SH-SY5Y (cell line): ENCODE data around the gene FNDC5.

Experiments used
- GATA2 ChIP-seq: IDR thresholded peaks from 2 replicates; pipeline ENCODE4 v1.6.1; 2011; ENCODE audit warnings: mild to moderate bottlenecking, low read depth, low read length
- GATA3 ChIP-seq: IDR thresholded peaks from 2 replicates; pipeline ENCODE4 v1.6.1; 2011; ENCODE audit warnings: low read depth, mild to moderate bottlenecking, low read length, moderate library complexity

GRCh38 chr1:32883338-32884031 is 12.8 kb upstream of the FNDC5 start:
- no peak for TF ChIP-seq GATA2
- no peak for TF ChIP-seq GATA3
